NCI-H1417 treated with DMSO at 0.1 percent for 48 hours (cell line): Measurements from ENCODE around the gene GJA4.
"Not testable (repeated sequence)": the region's sequence is repeated elsewhere in the genome, so short reads cannot be mapped to it uniquely, and the experiment has no call there.

Source experiments
- DNase-seq: peaks from one replicate; lab custom pipeline; 2025; lab: John Stamatoyannopoulos, UW

Gene GJA4

DNA sequence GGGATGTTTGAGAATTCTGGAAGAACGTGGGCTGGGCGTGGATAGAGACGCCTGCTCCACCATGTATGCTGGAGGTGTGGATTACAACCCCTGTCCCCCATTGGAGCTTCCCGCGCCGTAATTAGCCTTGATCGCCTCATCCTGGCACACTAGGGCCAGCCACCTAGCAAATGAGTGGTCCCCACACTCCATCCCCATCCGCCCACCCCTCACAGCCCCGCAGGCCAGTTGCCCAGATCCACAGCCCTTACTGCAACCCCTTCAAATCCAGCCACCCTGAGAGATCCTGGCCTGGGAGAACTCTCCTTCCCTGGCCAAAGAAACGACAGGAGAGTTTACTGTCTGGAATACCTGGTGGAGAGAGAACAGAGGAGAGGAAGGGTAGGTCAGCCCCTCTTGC, 375 bp upstream of the GJA4 start:
- DNase-seq = no peak

DNA sequence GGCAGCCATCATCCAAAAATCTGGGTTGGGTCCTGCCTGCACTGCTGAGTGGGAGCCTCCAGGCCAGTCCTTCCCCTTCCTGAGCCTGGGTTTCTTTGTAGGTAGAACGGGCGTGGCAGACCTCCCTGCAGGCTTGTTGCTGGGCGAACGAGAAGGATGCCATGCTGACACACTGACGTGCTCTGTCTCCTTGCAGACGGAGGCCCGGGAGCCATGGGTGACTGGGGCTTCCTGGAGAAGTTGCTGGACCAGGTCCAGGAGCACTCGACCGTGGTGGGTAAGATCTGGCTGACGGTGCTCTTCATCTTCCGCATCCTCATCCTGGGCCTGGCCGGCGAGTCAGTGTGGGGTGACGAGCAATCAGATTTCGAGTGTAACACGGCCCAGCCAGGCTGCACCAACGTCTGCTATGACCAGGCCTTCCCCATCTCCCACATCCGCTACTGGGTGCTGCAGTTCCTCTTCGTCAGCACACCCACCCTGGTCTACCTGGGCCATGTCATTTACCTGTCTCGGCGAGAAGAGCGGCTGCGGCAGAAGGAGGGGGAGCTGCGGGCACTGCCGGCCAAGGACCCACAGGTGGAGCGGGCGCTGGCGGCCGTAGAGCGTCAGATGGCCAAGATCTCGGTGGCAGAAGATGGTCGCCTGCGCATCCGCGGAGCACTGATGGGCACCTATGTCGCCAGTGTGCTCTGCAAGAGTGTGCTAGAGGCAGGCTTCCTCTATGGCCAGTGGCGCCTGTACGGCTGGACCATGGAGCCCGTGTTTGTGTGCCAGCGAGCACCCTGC, 1.4 kb downstream of the GJA4 start:
- no peak for DNase-seq

DNA sequence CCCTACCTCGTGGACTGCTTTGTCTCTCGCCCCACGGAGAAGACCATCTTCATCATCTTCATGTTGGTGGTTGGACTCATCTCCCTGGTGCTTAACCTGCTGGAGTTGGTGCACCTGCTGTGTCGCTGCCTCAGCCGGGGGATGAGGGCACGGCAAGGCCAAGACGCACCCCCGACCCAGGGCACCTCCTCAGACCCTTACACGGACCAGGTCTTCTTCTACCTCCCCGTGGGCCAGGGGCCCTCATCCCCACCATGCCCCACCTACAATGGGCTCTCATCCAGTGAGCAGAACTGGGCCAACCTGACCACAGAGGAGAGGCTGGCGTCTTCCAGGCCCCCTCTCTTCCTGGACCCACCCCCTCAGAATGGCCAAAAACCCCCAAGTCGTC, 2.0 kb downstream of the GJA4 start:
- DNase-seq = no peak

DNA sequence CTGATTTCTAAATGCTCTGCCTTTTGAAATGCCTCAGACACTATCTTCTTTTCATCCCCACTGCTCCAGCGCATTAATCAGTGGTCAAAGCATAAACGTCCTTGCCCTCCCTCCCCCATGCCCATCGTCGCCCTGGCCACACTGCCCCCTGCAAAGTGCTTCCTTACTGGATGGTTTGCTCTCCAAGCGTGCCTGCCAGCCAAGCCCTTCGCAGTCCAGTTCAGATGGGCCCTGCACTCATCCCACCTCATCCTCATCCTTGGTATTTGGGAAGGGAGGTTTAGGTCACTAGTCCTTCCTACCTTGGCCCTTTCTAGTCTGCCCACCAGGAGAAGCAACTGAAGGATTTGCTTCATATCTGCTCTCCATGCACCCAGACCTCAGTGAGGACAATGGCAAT, 3.1 kb downstream of the GJA4 start:
- no peak for DNase-seq

DNA sequence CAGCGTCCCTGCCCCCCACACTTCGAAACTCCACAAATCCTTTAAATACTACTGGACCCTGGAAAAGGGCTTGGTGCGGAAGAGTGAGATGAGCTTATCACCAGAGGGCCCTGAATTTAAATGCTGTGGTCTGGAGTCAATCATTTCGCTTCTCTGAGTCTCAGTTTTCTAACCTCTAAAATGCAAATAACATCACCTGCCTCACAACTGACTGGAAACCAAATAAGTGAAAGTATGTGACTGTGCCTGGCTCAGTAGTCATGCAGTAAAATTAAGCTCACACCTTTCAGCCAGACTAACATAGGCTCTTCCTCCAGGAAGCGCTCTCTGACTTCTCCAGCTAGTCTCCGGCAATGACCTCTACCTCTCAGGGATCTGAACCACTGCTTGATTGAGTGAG, 4.2 kb downstream of the GJA4 start:
- no peak for DNase-seq

DNA sequence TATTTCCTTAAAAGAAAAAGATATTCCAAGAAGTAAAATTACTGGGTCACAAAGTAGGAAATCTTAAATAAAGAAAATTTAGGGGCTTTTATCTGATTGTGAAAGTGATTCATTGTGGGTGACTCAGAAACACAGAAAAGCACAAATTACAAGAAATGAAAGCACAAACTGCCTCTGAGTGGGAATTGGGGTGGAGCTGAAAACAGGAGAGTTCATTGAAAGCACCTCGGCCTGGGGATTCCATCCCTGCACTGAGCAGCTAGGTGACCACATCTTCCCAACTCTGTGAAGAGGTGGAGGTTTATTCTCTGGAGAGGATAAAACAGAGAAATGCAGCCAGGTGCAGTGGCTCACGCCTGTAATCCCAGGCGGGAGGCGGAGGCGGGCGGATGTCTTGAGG, 7.4 kb downstream of the GJA4 start:
- no peak for DNase-seq

DNA sequence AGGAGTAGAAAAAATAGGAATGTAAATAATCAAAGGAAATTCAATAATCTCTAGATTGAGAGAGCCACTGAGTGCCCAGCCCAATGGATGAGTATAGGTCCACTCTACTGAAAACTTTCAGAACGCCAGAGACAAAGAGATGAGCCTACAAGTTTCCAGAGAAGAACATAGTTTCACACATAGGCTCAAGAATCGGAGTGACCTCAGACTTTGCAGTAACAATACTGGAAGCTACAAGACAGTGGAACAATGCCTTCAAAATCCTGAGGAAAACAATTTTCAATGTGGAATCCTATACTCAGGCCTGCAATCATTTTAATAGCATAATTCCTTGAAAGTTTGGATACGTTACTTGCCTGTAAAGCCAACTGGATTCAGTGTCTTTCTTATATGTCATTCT, 11.0 kb downstream of the GJA4 start:
- no peak for DNase-seq

DNA sequence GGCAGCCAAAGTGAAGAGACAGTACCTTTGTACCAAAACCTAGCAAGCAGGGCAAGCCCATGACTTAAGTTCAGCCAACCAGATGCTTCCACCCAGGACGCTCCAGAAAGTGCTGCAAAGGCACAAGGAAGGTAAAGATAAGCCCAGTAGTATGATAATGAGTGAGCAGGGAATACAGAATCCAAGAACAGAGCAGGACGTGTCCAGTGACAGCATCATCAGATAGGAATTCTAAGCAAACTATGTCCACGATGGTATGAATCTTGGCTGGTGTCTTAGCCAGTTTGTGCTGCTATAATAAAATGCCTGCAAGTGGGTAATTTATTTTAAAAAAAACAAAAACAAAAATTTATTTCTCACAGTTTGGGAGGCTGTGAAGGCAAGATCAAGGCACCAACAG, 13.6 kb downstream of the GJA4 start:
- no peak for DNase-seq

DNA sequence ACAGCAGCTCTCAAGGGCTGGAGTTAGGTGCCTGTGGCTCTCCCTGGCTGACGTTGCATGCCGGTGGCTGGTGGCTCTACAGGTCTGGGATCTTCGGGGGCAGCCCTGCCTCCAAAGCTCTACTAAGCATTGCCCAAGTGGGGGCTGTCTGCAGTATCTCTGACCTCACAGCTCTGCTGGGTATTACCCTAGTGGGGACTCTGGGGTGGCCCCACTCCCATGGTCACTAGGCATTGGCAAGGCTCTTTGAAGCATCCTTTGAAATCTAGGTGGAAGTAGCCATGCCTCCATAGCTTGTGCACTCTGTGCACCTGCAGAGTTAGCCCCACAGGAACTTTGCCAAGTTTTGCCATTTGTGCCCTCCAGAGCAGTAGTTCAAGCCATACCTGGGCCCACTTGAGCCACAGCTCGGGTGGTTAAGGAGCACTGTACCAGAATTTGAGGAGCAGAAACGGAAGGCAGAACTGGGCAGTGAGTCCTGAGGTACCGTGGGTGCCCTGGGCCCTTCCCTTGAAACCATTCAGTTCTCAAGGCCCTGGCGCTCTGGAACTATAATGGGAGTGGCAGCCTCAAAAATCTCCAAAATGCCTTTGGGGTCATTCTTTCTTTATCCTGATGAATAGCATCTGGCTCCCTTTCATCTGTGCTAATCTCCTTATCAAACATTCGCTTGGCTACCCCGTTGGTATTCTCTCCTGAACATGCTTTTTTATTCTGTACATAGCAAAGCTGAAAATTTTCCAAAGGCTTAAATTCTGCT, 15.4 kb downstream of the GJA4 start:
- DNase-seq = no peak

DNA sequence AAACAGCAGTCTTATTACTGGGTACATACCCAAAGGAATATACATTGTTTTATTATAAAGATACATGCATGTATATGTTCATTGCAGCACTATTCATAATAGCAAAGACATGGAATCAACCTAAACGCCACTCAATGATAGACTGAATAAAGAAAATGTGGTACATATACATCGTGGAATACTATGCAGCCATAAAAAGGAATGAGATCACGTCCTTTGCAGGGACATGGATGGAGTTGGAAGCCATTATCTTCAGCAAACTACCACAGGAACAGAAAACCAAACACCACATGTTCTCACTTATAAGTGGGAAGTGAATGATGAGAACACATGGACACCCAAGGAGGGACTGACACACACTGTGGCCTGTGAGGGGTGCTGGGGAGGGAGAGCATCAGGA, 18.0 kb downstream of the GJA4 start:
- DNase-seq = not testable (repeated sequence)

DNA sequence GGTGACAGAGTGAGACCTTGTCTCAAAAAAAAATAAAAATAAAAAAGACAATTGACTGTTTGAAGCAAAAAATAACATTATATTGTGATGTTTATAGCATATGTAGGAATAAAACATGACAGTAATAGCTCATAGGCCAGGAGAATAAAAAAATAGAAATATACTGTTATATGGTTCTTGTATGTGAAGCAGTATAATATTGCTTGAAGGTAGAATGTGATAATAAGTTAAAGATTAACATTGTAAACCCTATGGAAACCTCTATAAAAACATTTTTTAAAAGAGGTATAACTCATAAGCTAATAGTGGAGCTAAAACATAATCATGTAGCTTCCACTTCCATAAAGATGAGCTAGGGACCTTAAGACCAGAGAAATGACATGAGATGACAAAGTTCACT, 23.5 kb downstream of the GJA4 start:
- no peak for DNase-seq

DNA sequence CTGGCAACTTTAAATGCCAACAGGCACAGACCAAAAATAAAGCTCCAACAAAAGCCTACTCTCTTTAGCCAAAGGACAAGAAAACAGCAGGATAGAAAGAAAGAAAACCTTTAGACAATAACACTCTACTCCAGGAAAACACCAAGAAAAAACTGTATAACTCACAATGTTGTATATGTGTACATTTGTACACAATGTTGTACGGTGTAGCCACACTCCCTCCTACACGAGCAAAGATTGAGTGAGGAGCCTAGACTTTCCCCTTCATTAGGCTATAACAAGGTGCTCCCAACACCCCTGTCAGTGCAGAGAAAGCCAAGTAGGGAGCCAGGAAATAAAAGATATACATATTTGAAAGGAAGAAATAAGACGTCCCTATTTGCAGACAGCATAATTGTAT, 24.0 kb downstream of the GJA4 start:
- no peak for DNase-seq

DNA sequence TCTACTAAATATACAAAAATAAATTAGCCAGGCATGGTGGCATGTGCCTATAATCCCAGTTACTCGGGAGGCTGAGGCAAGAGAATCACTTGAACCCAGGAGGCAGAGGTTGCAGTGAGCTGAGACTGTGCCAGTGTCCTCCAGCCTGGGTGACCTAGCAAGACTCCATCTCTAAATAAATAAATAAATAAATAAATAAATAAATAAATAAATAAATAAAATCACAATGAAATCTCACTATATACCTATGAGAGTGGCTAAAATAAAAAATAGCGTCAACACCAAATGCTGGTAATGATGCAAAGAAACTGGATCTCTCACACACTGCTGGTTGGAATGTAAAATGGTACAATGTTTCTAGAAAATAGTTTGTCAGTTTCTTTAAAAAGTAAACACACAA, 26.1 kb downstream of the GJA4 start:
- not testable (repeated sequence) for DNase-seq

DNA sequence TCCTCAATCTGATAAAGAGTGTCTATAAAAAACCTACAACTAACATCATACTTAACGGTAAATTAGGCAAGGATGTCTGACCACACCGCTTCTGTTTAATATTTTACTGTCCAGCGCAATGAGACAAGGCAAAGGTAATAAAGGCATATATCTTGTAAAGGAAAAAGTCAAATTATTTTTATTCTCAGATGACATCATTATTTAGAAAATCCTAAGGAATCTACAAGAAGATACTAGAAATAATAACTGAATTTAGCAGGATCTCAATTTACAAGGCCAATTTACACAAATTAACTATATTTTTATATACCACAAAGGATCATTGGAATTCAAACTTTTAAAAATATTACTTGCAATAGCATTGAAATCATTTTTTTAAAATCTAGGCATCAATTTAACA, 29.4 kb downstream of the GJA4 start:
- DNase-seq = no peak

DNA sequence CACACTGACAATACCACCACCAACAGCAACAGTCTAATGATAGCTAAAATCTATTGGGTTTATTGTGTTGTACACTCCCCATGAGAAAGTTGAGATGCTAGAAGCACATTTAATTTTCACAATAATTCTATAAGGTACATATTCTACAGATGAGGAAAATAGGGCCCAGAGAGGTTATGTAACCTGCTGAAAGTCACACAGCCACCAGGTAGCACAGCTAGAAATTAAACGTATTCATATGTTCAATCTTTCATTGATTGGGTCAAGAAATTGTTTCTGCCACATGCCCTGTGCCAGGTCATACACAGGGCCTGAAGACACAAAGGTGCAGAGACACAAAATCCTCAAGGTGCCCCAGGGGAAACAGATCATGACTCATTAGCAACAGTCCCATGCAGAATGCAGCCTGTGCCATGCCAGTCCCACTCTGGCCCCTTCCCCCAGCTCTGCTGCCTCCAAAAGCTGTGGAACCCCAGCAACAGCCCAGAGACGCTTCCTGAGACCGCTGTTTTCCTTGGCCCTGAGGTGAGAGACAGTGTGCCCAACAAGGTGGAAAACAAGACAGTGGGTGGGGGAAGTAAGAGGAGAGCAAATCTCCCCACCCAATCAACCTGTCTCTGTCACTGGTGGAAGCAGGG, 32.1 kb downstream of the GJA4 start:
- no peak for DNase-seq

DNA sequence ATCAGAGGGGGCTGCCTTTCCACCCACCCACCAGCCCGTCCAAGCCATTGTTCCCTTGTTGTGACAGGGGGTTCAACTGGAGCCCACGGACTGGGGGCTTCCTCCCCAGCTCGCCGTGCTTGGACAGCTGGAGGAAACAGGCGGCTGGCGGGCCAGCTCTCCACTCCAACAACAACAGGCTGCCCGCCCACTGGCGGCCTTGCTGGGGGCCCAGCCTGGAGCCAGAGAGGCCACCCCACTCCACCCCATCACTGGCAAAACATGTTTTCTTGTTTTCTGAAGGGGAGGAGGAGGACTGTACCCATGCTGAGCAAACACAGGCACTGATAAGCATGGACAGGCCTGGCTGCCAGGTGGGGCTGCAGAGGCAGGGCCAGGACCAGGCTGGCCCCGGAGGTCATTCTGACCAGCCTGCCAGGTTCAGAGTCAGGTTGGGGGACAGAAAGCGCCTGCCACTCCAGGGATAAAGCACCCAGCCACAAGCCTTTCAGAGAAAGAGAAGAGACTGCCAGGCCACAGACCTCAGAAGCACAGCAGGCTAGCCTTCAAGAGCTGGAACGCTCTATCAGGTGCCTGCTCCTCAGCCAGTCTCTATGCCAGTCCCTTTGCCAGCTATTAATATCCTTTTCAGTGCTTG, 32.8 kb downstream of the GJA4 start:
- DNase-seq = peak; percentile 4

DNA sequence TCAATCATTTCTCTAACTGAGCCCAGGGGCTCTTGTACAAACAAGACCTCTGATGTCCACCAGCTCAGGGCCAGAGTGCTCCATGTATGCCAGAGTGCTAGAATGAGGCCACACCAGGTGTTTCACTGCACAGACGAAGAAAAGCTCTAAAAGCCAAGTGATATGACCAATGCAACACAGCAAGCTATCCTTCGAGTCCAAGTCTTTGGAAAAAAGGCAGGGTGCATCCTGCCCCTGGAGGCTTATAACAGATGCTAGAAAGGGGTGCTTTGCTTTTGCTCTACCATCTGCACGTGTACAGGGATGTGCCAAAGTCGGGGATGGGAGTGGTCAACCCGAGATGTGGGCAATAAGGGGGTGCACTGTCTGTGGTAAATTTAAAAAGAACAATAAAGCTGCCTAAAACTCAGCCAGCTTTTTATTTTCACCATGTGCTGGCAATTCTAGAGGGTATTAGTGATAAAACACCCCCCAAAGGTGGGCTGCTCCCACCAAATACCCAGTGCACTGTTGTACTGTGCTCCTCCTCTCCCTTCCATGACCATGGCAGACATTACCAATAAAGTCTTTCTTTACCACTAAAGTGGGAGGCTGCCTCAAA, 34.6 kb downstream of the GJA4 start:
- DNase-seq = no peak

DNA sequence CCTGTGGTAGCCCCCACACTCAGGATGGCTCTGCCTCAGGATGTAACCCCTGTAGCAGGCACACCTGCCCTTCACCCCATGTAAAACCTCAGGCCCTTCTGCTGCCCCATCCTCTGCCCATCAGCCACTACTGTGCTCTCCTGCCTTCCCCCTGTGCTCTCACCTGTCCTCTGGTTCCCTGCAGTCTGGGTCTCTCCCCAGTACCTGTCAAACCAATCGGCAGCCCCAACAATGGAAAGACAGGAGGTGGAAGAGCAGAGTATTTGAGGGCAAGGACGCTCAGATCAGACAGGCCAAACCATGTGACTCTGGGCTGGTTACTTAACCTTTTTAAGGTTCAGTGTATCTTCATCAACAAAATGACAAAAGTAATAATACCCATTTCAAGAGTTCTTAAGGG, 35.8 kb downstream of the GJA4 start:
- DNase-seq = no peak

DNA sequence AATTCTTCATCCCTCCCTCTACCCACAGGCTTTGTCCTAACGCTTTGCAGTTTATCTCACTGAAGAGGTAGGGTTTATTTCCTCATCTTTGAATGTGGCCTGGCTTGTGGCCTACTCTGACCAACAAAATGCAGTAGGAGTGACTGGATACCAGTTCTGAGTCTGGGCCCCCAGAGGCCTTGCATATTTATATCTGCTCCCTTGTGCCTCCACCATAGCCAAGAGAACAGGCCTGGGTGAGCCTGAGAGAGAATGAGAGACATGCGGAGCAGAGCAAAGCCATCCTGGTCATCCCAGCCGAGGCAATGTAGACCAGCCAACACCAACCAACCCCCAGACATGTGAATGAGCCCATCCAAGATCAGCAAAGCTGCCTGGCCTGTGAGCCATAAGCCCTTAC, 36.5 kb downstream of the GJA4 start:
- DNase-seq = no peak

DNA sequence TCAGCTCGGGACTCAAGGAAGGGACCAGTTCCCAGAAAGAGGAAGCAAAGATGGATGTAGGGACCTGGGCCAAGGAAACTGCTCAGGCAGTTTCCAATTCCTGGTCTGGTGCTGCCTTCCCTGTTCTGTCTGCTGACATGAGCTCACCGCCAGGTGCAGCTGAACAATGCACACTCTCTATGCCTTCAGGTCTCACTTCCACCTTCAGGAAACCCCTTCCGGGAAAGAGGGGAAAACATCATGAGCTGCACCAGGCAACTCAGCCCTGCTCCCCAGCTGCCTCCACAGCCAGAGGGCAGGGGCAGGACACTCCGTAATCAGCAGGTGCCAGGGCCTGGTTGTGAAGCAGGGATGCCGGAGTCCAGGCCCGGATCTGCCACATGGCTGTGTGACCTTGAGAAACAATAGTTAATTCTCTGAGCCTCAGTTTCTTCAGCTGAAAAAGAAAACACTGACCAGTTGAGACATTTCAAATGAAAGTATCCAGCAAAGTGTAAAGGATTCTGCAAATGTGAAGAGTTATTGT, 39.0 kb downstream of the GJA4 start:
- no peak for DNase-seq

DNA sequence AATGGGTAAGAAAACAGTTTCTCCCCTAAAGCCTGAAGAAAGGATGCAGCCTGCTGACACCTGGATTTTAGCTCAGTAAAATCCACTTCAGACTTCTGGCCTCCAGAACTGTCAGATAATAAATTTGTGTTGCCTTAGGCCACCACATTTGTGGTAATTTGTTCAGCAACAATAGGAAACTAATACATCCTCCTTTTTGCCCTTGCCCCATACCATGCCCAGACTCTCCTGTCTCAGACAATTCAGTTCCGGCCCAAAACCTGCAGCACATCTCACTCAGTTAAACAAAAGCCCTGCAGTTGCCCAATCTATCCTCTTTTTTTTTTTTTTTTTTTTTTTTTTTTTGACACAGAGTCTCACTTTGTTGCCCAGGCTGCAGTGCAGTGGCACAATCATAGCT, 40.9 kb downstream of the GJA4 start:
- no peak for DNase-seq
